ENCODE data around the gene BAIAP2L2.

The BAIAP2L2 gene

GRCh38 chr22:38136607-38137006 is 26.1 kb upstream of the BAIAP2L2 start:
- no peak for DNase-seq (ENCODE audit: low read depth, low spot score)
- H3K4me3 ChIP-seq (ENCODE audit: low read depth, low read length) = no peak overlapping the region
- ChIA-PET POLR2A (no interaction called here), CTCF (interaction anchor here (0.8 to 2.5 kb wide), 2 partner anchors 22 to 210 kb away, joined by 3 to 14 read pairs; no protein-coding TSS in a partner anchor)
- TF ChIP-seq CTCF (IDR thresholded peaks at IDR 0.05; ENCODE audit: insufficient read depth, low read length, missing control alignments) = no peak

- TF ChIP-seq CTCF (IDR thresholded peaks at IDR 0.05; ENCODE audit: insufficient read depth, low read length, missing control alignments) = no peak
- POLR2A ChIA-PET = no interaction called here
- DNase-seq (ENCODE audit: low read depth, low spot score) = peak; percentile 41
- H3K4me3 ChIP-seq (ENCODE audit: low read depth, low read length) = no peak overlapping the region
- CTCF ChIA-PET = interaction anchor here (1.2 to 4.0 kb wide), 2 partner anchors 8 to 20 kb away, joined by 3 to 28 read pairs; no protein-coding TSS in a partner anchor
Measured at GRCh38 chr22:38135133-38135706, 24.7 kb upstream of the BAIAP2L2 start.

- no peak for DNase-seq (ENCODE audit: low read depth, low spot score)
- ChIA-PET CTCF (interaction anchor here (1.0 to 4.0 kb wide), 2 partner anchors 18 to 29 kb away, joined by 3 to 28 read pairs; no protein-coding TSS in a partner anchor), POLR2A (no interaction called here)
- no peak overlapping the region for H3K4me3 ChIP-seq (ENCODE audit: low read depth, low read length)
- no peak for TF ChIP-seq CTCF (IDR thresholded peaks at IDR 0.05; ENCODE audit: insufficient read depth, low read length, missing control alignments)
Measured at GRCh38 chr22:38133331-38133730, 22.8 kb upstream of the BAIAP2L2 start.

- CTCF ChIA-PET = interaction anchor here (1.0 to 4.0 kb wide), 2 partner anchors 18 to 29 kb away, joined by 3 to 28 read pairs; no protein-coding TSS in a partner anchor
- no peak overlapping the region for H3K4me3 ChIP-seq (ENCODE audit: low read depth, low read length)
- TF ChIP-seq CTCF (IDR thresholded peaks at IDR 0.05; ENCODE audit: insufficient read depth, low read length, missing control alignments) = no peak
- no peak for DNase-seq (ENCODE audit: low read depth, low spot score)
- POLR2A ChIA-PET = interaction anchor here (0.5 kb wide), 1 partner anchor 59 kb away, joined by 3 read pairs; no protein-coding TSS in a partner anchor
Measured at GRCh38 chr22:38132794-38133193, 22.3 kb upstream of the BAIAP2L2 start.

GRCh38 chr22:38132136-38132535 is 21.7 kb upstream of the BAIAP2L2 start:
- no peak overlapping the region for H3K4me3 ChIP-seq (ENCODE audit: low read depth, low read length)
- ChIA-PET CTCF (interaction anchor here (4.0 kb wide), 1 partner anchor 17 kb away, joined by 28 read pairs; no protein-coding TSS in a partner anchor), POLR2A (interaction anchor here (0.5 kb wide), 1 partner anchor 58 kb away, joined by 3 read pairs; no protein-coding TSS in a partner anchor)
- no peak for DNase-seq (ENCODE audit: low read depth, low spot score)
- TF ChIP-seq CTCF (IDR thresholded peaks at IDR 0.05; ENCODE audit: insufficient read depth, low read length, missing control alignments) = no peak

GRCh38 chr22:38131399-38131798 is 20.9 kb upstream of the BAIAP2L2 start:
- ChIA-PET CTCF (interaction anchor here (1.5 kb wide), 1 partner anchor 16 kb away, joined by 5 read pairs; no protein-coding TSS in a partner anchor), POLR2A (no interaction called here)
- no peak overlapping the region for H3K4me3 ChIP-seq (ENCODE audit: low read depth, low read length)

More at GRCh38 chr22:38131399-38131798, 20.9 kb upstream of the BAIAP2L2 start:
- no peak for DNase-seq (ENCODE audit: low read depth, low spot score)
- no peak for TF ChIP-seq CTCF (IDR thresholded peaks at IDR 0.05; ENCODE audit: insufficient read depth, low read length, missing control alignments)
